Measurements from ENCODE around the gene SLCO3A1. TPM values are rescaled to one million over a fixed set of nuclear protein-coding genes. Genes with fewer than 3 reads are reported as not detected.

SLCO3A1 gene
- polyA plus RNA-seq, 4 donors = 9.2 to 15.9 (median 12.1) TPM

GRCh38 chr15:91936182-91936775 lies 82.8 kb downstream of the SLCO3A1 start:
- no peak for DNase-seq (ENCODE audit: low read depth in 4 of 4, low spot score in 3 of 4)

- DNase-seq (ENCODE audit: low read depth in 4 of 4, low spot score in 3 of 4) = no peak
Observed at GRCh38 chr15:91936927-91937326, 83.4 kb downstream of the SLCO3A1 start.

- no peak for DNase-seq (ENCODE audit: low read depth in 4 of 4, low spot score in 3 of 4)
Observed at GRCh38 chr15:91938136-91938535, 84.6 kb downstream of the SLCO3A1 start.

- no peak for DNase-seq (ENCODE audit: low read depth in 4 of 4, low spot score in 3 of 4)
Observed at GRCh38 chr15:91939403-91939831, 85.9 kb downstream of the SLCO3A1 start.

GRCh38 chr15:91940496-91941381 lies 87.2 kb downstream of the SLCO3A1 start:
- no peak for DNase-seq (ENCODE audit: low read depth in 4 of 4, low spot score in 3 of 4)

GRCh38 chr15:91941871-91942658 lies 88.6 kb downstream of the SLCO3A1 start:
- no peak for DNase-seq (ENCODE audit: low read depth in 4 of 4, low spot score in 3 of 4)

- no peak for DNase-seq (ENCODE audit: low read depth in 4 of 4, low spot score in 3 of 4)
Observed at GRCh38 chr15:91942720-91943394, 89.3 kb downstream of the SLCO3A1 start.

GRCh38 chr15:91944331-91944730 lies 90.8 kb downstream of the SLCO3A1 start:
- no peak for DNase-seq (ENCODE audit: low read depth in 4 of 4, low spot score in 3 of 4)

- DNase-seq (ENCODE audit: low read depth in 4 of 4, low spot score in 3 of 4) = no peak
Observed at GRCh38 chr15:91945385-91945784, 91.9 kb downstream of the SLCO3A1 start.

GRCh38 chr15:91946075-91946474 lies 92.6 kb downstream of the SLCO3A1 start:
- no peak for DNase-seq (ENCODE audit: low read depth in 4 of 4, low spot score in 3 of 4)

- DNase-seq (ENCODE audit: low read depth in 4 of 4, low spot score in 3 of 4) = no peak
Observed at GRCh38 chr15:91946581-91947292, 93.2 kb downstream of the SLCO3A1 start.

GRCh38 chr15:91947293-91947679 lies 93.8 kb downstream of the SLCO3A1 start:
- DNase-seq (ENCODE audit: low read depth in 4 of 4, low spot score in 3 of 4) = no peak

GRCh38 chr15:91947683-91948608 lies 94.4 kb downstream of the SLCO3A1 start:
- no peak for DNase-seq (ENCODE audit: low read depth in 4 of 4, low spot score in 3 of 4)

GRCh38 chr15:91949361-91949760 lies 95.9 kb downstream of the SLCO3A1 start:
- no peak for DNase-seq (ENCODE audit: low read depth in 4 of 4, low spot score in 3 of 4)

GRCh38 chr15:91950054-91950453 lies 96.5 kb downstream of the SLCO3A1 start:
- DNase-seq (ENCODE audit: low read depth in 4 of 4, low spot score in 3 of 4) = no peak

- no peak for DNase-seq (ENCODE audit: low read depth in 4 of 4, low spot score in 3 of 4)
Observed at GRCh38 chr15:91950631-91951329, 97.3 kb downstream of the SLCO3A1 start.

- DNase-seq (ENCODE audit: low read depth in 4 of 4, low spot score in 3 of 4) = no peak
Observed at GRCh38 chr15:91952216-91952615, 98.7 kb downstream of the SLCO3A1 start.

GRCh38 chr15:91953432-91953831 lies 99.9 kb downstream of the SLCO3A1 start:
- DNase-seq (ENCODE audit: low read depth in 4 of 4, low spot score in 3 of 4) = no peak

All from right renal pelvis (tissue), 4 donors.